ENCODE data around the gene OTOS.

Gene OTOS

GRCh38 chr2:240166761-240167587 is 26.5 kb upstream of the OTOS start:
- no peak for DNase-seq

DNA sequence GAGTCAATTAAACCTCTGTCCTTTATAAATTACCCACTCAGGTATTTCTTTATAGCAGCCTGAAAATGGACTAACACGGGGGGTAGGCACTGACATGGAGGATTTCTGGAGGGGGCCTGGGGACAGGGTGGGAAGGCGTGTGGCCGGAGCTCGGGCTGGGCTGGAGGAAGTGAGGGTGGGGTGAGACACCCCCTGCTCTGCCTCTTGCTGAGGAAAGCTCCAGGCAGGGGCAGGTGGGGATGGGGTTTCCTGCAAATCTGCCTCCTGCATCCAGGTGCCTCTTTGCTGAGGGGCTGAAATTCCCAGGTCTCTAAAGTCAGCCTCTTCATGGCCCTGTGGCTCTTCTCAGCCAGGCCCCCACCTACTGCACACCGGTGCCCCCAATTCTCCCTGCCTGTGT is 25.7 kb upstream of the OTOS start:
- DNase-seq, result no peak

DNA sequence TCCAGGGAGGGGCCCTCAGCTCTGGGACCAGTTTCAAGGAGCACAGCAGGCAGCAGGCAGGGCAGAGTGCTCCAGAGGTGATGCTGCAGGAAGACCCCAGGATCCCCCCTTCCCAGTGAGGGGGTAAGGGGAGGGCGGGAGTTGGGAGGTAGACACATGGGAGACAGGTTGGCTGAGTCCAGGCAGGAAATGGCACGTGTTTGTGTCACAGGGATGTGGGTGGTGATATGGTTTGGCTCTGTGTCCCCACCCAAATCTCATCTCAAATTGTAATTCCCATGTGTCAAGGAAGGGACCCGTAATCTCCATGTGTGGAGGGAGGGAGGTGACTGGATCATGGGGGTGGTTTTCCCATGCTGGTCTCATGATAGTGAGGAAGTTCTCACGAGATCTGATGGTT is 25.2 kb upstream of the OTOS start:
- DNase-seq, result no peak

DNA sequence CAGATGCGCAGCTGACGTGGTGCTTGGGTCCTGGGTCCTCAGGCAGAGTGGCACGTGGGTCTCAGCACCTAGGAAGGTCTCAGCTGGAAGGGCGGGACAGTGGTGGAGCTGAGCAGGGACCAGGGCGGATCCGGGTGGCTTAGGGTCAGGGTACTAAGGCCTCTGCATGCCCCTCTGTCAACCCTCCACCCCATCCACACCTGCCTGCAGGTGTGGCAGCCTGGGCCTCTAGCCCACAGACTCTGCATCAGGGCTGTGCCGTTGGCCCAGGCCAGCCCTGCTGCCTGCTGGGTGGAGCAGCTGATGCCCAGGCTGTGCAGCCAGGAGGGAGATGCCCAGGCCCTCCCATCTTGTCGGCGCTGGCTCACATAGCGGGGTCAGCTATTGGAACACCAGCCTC is 24.6 kb upstream of the OTOS start:
- DNase-seq, result no peak

GRCh38 chr2:240164586-240164985 is 24.1 kb upstream of the OTOS start:
- DNase-seq, result no peak

DNA sequence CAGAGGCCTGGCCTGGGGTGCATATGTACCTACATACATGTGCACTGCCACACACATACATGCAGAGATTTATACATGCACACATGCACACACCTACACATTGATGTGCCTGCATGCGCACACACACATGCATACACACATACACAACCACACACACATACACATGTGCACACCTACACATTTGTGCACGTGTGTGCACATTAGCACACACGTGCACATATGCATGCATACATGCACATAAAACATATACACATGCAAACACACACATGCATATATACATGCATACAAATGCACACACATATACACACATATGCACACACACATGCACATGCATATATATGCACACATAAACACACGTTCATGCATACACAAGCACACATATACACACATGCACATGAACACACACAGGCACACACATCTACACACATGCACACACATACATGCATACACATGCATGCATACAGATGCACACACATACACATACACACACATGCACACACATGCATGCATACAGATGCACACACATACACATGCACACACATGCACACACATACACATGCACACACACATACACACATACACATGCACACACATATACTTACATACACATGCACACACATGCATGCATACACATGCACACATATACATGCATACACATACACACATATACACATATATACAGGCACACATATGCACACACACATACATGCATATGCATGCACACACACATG is 23.6 kb upstream of the OTOS start:
- DNase-seq, result no peak

- no peak for DNase-seq
These were observed 22.7 kb upstream of the OTOS start for GRCh38 chr2:240162939-240163714.

DNA sequence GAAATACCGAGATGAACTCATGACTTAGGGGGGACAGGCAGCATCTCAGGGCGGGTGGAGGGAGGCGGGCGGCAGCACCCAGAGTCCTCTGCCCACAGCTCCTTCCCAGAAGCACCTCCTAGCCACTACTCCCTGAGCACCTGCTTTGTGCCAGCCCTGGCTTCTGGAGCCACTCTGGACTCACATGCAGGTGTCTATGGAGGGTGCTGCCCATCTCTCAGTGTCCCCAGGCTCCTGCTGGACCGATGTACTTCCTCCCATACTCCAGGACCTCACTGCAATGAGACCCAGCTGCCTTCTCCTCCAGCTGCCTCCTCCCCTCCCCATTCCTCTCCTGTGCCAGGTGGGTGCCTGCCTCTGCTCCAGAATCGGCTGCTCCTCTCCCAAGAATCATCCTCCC is 22.1 kb upstream of the OTOS start:
- DNase-seq, result no peak

DNA sequence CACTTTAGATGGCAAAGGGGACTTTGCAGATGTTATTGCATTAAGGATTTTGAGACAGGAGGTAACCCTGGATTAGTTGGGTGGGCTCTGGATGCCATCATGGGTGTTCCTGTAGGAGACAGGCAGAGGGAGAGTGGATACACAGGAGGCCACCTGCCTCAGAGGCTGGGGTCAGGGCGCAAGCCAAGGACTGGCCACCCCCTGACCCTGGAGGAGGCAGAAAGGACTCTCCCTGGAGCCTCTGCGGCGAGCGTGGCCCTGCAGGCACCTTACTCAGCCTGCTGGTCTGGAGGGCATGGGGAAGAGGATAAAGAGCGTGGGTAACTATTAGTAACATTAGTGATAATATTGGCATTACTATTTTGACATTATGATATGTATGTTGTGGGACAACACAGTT is 21.6 kb upstream of the OTOS start:
- no peak for DNase-seq

DNA sequence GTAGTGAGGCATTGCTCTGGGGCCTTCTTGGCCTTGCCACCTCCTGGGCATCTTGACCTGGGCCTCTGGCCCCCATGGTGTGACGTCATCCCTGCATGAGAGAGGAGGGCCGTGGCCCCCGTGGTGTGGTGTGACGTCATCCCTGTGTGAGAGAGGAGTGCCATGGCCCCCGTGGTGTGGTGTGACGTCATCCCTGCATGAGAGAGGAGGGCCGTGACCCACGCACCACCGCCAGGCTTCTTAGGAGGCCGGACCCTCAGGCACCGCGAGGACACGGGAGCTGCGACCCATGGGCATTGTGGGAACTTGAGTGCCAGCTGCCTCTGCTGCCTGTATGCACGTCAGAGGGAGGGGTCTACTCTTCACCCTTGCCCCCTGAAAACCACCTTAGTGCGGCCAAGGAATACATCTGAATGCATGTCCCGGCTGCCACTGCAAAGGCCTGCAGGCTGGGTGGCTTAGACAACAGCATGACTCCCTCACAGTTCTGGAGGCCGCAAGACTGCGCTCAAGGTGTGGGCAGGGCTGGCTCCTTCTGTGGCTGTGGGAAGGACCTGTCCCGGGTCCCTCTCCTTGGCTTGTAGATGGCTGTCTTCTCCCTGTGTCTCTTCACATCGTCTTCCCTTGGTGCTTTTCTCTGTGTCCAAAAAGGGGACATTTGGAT is 20.8 kb upstream of the OTOS start:
- DNase-seq, result no peak

GRCh38 chr2:240160291-240161086 is 20.0 kb upstream of the OTOS start:
- no peak for DNase-seq

GRCh38 chr2:240159251-240159839 is 18.9 kb upstream of the OTOS start:
- DNase-seq, result no peak

DNA sequence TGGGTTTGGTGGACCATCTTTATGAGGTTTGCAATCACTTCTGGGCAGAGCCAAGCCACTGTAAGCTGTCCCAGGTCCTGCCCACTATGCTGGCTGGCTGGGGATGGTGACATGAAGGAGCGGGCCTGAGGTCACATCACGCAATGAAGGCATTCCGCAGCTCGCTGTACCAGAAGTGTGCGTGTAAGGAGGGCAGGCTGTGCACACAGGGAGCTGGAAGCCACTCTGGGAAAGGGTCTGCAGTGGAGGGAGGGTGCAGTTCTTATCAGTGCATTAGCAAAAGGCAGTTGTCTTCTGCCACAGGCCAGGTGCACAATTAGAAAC is 16.7 kb upstream of the OTOS start:
- no peak for DNase-seq

DNA sequence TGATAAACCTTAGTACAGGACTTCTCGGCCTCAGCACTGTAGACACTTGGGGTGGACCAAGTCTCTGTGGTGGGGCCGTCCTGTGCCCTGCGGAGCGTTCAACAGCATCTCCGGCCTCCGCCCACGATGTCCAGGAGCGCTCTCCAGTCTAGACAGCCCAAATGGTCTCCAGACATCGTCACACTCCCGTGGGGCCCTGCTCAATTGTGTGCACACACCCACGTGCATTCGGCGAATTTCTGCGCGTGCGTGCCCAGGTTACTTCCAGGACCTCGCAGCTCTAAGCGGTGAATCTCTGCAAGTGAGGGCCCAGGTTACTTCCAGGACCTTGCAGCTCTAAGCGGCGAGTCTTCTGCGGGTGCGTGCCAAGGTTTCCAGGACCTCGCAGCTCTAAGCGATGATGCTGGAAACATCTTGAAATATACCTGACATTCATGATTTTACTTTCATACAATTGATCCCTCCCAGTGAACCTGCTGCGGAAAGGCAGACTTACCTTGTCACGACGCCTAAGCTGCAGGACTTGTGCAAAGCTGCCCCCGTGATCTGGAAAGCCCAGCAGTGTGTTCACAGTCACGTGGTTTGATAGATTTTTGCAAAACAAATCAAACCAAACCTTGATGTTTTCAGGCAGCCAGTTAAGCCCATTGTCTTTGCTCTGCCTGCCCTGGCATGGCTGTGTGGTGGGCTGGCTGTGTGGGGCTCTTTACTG is 16.1 kb upstream of the OTOS start:
- DNase-seq, result no peak

GRCh38 chr2:240155745-240156390 is 15.4 kb upstream of the OTOS start:
- DNase-seq, result no peak

DNA sequence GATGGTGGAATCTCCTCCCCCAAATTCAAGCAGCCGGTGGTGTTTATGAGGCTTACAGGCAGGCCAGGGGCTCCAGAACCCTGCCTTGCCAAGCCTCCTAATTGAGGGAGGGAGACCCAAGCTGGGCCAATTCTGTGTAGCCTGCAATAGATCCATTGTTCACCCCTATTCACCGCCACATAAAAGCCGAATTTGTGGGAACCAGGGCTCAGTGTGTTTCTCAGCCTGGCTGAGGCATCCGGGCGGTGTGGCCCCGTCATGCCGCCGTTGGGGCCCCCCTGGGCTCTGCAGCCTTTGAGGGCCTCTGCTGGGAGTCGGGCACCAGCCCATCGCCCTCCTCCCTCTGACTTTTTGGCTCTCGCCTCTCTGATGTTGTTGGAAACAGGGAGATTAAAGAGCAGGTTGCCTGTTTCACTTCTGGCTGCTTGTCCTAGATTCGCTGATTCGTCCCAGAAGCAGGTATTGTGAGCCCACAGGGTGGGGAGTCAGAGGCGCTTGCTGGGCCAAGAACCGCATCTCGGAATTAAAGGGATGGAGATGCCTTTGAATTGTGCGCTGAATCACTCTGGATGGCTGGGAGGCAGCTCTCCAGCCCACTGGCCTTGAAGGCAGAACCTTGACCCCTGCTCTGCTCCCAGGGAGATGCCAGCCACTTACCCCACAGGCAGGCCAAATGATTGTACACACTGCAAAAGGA is 14.7 kb upstream of the OTOS start:
- no peak for DNase-seq

- DNase-seq, result no peak
These were observed 14.1 kb upstream of the OTOS start for GRCh38 chr2:240154606-240155005.

GRCh38 chr2:240153418-240153817 is 13.0 kb upstream of the OTOS start:
- DNase-seq, result no peak

DNA sequence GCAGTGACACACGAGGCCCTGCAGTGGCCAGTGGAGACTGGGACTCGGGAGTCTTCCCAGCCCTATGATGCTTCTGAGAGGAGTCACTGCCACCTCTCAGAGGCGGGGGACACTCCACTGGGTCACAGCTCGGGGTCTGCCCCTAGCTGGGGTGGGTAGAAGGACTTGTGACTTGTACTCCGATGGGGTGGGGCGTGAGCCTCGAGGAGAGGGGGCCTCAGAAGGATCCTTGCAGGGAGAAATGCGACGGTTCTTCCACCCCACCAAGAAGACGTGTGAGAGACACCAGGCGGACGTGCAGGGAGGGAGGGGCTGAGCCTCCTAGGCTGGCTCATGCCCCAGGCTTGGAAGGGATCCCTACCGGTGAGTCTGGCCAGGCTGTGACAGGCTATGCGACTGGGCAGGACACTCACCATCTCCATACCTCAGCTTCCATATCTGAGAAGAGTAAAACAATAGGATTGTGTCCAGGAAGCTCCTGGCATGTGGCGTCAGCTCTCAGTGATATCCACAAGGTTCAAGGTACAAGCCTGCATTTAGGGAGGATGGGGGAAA is 11.1 kb upstream of the OTOS start:
- DNase-seq, result no peak

Measured in fibroblast of skin of right biceps (primary cell).